Effector CD4-positive, alpha-beta T cell (primary cell): Measurements from ENCODE around the gene CXCL12.

Experiments used
- DNase-seq: peaks from one replicate; pipeline ENCODE4 v3.0.0-alpha.2; 2020

The CXCL12 gene

DNA sequence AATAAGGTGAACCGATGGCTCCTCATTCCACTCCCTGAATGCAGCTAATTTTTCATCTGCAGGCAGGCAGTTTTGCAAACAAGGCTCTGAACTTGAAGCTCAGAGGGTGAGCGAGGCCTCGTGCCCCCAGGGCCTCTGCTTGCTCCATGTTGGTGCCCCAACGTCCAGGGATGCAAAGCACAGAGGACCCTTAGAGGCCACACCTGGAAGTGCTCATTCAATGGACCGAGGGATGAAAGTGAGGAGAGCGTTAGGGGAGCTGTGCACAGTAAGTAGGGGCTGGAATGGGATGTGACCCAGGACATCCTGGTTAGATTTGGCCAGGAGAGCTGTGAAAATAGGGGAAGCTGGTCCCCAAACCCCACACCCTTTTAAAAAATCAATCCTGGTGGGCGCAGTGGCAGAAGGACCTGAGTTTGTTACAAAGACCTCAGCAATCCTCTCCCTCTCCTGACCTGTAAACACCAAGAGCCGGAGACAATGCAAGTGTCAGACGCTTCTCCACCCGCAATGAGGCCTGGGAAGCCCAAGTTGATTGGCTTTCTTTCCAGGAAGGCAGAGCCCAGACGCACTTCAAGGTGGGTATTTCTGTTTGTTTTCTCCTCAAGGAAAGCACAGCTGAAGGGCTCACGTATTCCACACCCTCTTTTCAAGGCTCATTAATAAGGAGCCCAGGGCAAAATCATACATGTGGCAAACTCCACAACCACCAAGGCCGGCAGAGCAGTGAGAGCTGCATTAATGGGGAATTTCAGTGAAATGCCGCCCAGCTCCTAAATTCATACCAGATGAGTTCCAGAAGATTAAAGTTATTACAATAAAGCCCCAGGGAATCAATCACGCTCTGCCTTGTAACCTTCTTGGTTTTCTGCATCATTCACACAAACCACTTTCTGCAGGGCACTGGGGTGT is 14.1 kb upstream of the CXCL12 start:
- no peak for DNase-seq

DNA sequence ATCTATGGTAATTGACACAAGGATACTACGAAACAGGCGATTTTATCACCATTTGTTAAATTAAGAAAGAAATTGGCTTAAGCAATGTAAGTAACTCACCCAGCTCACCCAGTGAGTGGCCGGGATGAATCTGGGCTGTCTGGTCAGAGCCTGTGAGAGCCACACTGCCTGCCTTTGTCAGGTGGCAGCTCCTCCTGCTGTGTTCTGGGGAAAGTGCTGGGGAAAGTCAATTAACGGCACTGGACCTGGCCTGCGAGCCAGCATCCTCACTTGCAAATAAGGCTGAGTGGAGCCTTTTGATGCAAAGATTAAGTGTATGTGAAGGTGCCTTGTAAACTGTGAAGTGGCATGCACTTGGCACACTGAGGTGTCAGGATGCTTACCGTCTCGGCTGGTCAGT is 13.4 kb upstream of the CXCL12 start:
- DNase-seq: no peak

DNA sequence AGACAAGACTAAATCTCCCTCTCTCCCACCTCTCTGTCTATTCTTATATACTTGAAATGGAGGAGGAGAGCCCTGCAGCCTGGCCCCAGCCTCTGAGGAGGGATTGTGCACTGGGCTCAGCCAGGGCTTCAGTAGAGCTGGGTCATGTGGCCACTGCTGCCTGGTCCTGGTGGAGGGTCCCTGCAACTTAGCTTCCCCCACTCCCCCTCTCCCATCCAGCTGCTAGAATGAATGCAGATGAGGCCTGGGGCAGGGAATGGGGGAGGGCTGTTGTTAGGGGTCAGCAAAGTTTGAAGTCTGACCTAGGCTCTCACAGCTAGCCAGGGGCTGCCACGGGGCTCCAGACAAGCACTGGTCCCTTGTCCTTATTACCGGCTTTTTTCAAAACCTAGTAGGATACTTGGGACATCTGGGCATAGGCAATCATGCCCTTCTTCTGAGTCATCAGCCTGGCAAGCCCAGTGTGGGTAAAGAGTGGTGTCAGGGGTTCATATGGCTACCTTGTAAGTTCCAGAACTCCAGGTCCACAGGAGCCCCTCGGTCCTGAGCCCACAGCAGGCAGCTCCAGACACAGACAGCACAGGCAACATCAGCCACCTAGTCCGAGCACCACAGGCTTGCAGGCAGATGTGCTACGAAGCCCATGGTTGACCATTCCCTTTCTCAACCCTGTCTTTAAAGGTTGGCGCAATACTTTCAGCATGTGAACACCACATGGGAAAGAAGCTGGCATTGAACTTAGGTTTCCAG is 12.8 kb upstream of the CXCL12 start:
- no peak for DNase-seq

DNA sequence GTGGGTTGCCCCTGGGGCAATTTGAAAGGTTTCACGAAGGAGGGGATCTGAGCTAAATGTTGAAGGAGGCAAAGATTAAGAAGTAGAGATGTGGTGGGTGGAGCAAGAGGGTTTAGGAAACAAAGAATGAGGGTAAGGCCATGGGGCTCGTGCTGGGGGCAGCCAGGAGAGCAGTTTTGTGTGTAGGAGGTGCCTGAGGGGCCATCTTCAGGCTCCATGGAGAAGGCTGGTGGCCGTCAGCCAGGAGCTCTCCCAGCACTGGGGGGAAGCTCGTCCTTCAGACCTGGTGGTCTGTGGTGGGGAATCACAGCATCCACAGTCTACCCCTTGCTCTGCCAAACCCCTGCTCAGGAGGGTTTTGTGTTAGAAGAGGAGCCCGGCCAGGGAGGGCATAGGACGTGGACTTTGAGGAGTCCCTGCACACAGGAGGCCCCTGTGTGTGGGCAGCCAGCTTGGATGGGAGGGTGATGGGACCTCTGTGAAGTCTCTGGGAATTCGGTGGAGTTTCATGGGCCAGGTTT is 11.8 kb upstream of the CXCL12 start:
- DNase-seq: no peak

DNA sequence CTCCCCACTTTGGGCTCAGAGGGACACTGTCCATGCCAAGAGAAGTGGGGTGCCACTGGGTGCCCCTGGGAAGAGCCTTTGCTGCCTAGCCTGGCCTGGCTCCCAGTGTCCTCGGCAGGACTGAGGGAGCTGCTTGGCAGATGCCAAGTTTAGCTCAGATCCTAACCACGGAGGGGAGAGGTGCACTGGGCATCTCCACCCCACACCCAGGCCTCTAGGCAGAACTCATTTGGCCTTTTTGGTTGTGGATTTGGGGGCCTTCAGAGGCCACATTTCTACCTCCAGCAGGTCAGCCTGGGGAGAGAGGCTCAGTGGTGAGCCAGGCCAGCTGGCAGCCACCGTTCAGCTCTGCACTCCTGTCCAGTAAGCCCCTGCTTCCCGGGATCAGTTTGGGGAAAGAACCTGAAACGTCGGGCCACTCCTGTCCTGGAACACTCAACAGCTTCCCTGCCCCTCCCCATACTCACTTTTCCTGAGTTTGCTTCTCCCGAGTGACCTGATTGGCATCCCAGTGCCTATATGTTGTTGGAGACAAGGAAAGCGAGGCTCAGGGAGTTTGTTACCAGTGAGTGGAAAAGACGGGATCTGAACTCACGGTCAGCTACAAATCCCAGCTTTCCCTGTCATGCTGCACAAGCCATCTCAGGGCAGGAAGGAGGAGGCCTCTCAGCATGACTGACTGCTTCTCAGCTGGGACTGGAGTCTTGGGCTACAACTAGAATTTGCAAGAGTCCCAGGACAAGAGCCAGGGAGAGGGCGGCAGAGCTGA is 11.2 kb upstream of the CXCL12 start:
- DNase-seq: no peak

DNA sequence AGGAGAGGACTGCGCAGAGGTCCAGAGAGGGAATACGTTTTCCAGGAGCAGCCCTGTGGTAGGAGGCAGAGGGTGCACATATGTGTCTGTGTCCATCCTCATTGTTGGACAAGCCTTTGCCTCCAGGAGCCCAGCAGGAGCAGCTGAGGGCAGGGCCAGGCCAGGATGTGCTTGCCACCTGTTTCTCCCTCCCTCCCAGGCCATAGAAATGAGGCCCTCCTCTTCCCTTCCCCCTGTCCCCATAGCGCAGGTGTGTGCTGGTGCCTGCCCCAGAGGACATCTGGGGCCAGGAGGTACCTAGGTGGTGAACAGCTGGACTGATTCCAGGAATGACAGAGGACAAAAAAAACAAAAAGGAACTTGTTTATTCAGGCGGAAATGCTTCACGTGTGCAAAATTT is 10.5 kb upstream of the CXCL12 start:
- DNase-seq: no peak

DNA sequence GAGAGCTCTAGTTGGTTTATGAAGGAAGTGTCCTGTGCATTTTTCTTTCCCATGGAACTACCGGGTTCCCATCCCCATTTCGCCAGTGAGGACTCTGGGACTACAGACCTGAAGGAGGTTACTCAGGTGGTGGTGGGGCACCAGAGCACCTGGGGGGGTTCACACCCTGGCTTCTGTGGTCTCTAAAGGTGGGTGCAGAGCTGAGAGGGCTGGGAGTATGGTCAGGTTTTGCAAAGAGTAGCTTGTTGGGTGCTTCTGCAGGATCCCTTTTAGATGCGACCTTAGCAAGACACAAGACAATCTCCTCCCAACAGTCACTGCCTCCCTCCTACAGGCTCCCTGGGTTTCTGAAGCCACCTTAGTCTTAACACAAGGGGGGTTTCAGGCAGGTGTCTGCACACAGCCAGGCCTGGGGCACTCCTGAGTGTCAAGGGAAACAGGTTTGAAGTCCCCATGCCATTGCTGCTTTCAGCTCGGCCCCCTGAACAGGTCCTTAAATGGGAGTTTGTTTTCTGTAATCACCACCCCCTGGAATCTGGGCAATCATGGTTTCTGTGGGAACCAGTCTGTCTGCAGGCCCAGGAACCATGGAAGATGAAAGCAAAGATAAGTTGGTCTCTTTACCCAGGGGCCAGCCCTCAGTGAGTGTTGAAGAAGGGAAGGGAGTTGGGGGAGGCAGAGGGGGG is 9.9 kb upstream of the CXCL12 start:
- no peak for DNase-seq

DNA sequence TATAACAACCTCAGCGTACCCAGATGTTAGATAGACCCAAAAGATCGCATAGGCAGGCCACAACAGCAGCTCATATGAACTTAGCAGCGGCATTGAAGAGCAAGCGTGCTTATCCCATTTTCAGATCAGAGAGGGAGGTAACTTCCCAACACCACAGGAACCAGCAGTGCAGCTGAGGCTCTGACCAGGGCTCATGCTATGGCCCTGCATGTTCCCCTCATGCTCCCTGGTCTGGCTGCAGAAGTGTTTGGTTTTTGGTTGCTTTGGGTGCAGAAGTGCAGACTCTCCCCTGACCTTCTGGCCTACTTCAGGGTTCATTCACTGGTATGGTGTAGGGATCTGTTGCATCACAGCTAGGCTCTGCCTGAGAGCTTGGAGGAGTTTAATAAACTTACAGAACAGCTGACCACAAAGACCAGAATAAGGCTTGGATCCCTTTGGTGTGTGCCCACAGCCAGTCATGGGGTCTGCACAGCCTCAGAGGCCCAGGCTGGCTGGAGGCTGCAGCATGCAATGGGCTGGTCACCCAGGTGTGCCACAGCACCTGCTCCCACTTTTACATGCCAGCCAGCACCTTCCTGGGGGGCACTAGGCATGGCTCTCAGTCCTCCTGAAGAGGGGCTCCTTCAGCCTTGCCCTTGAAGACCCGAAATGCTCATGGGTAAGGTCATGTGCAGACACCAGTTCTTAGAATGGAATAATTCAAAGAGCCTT is 9.1 kb upstream of the CXCL12 start:
- no peak for DNase-seq

DNA sequence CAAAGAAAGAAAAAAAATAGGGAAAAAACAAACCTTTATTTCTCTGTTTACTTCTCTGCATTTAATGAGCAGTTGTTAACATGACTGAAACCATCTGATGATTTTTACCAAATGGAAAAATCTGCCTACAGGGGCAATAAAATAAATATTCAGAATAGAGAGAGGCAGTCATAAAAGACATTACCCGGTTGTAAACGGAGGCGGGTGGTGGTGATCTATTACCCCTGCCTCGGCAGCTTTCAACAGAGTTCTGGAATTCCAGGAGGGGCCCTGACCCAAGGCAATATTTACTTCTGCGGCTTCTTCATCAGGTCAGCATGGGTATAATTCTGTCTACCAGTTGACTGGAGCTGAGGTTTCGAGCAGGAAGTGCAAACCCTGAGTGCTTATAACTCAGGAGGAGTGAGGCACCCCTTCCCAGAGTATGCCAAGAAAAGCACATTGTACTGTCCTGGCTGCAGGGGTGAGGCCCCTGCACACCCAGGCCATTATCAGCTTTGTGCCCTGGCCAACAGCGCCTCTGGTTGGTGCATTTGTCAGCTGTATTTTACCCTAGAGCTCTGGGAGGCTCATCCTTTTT is 8.2 kb upstream of the CXCL12 start:
- DNase-seq: no peak

DNA sequence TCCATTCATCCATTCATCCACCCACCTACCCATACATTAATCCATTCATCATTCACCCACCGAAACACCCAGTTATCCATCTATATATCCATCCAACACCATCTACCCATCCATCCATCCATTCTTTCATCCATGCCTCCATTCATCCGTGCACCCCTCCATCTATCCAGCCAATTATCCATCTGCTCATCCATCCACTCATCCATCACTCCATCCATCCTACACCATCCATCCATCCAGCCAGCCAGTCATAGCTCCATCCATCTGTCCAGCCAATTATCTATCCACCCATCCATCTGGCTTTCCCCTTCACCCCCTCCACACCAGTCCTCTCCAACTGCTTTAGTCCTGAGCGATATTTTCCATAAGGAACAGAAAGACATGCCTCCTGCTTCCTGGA is 7.5 kb upstream of the CXCL12 start:
- no peak for DNase-seq

DNA sequence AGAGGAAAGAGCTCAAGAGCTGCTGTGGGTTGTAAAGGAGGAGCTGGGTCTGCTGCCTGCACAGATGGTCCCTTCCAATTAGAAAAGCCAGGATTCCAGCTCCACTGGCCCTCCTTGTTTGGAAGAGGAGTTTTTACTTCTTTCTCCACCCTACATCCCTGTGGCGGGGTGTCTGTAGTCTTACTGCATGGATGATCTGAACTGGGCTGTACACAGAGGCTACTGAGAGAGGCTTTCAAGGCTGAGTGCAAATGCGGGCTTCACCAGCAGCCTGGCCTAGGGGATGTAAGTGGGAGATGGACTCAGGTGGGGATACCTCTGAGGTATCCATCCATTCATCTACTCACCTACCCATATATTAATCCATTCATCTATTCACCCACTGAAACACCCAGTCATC is 7.1 kb upstream of the CXCL12 start:
- no peak for DNase-seq

DNA sequence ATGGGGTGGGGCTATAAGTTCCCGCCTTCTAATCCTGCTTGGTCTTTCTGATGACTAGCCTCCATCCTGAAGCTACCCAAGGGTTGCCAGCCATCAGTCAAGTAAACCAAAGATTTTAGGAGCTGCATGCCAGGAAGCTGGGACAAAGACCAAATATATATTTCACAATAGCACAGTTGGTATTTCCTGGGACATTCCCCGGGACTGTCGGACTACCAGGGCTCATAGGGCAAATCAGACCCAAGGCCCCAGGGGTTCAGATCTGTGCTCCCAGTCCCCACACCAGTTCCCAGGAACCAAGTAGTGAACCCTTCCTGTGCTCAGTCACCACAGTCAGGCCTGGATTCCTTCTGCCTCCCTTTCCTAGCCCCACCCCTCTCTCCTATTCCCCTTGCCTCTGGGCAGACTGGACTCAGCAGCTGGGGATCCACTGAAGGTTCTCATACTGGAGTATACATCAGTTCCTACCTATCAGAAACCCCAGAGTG is 5.7 kb upstream of the CXCL12 start:
- no peak for DNase-seq

DNA sequence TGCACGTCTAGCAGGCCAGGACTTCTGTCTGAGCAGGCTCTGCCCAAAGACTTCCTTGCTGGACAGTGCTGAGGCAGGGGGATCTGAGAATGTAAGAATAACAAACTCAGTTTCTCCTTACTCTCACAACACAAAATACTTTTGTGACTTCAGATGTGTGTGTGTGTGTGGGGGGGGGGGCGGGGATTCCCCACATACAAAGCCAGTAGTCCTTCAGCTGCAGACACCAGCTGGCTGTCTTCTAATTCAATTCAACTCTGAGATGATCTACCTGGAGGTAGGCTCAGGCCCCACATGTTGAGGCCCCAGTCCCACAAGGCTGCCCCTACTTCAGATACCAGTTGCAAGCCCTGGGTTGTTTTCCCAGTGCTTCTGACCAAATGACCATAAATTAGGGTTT is 4.7 kb upstream of the CXCL12 start:
- DNase-seq: no peak

DNA sequence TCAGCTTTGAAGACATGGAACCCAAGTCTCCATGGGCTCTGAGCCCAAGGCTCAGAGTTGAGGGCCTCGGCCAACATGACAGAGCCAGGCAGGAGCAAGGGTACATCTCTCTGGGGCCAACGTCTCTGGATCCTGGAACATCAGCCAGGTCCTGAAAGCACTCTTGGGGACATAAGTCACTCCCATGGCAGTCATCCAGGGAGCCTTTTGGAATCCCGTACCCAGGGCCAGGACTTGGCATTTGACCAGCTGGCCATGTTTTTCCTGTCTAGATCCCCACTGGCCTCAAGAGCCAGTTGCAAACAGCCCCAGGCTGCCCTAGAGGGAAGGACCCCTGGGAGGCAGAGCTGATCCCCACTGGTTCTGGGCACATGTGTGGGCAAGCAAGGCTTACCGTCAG is 4.3 kb upstream of the CXCL12 start:
- DNase-seq: no peak

DNA sequence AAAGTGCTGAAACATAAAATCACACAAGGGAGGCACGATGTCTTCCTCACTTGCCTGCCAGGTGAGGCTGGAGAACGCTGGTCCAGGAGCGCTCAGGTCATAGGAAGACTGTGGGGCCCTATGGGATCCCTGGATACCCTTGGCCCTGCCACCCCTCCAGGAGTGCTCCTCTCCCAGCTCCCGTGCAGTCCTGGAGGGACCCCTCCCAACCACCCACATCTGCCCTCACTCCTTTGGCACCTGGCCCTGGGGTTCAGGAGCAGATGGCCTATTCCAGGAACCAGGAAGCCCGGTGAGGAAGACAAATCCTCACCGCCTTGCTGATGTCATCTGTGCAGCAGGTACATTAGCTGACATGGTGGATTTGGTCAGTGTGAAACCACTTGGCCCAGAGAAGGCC is 3.7 kb upstream of the CXCL12 start:
- DNase-seq: no peak

DNA sequence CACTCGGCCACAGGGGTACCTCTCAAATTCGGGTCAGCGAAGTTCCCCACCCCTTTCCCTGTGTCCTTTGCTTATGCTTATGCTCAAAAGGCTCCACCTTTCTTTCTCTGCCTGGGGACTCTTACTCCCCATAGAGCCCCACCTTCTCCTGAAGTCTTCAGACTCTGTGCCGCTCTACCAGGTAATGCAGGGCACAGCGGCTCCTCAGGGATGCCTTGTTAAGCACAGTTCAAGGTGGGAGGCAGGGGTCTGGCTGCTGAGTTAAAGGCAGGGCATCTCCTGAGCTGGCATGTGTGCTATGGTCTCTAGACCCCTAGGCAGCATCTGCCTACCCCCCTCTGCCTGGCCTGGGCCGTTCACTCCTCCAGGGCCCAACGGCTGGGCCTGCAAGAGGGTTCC is 3.0 kb upstream of the CXCL12 start:
- no peak for DNase-seq

DNA sequence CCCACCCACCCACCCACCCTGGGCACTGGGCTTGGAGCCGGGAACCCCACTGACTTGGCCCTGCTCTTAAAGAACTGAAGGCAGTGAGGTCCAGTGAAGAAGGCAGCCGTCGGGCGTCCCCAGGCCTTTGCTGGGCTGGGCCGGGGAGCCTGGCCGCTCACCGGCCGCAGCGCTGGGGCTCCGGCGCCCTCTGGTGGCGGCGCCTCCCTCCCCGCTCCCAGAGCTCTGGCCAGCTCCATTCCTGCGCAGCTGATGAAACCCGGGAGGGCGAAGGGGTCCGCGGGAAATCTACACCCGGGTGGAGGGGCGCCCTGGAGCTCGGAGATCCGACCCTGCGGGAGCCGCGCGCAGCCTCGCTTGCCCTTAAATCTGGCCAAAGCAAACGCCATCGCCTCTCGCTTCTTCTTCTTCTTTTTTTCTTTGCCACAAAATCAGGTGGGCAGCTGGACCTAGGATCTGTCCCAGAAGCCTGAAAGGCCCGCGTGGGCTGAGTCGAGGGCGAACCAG is 1.7 kb upstream of the CXCL12 start:
- no peak for DNase-seq

DNA sequence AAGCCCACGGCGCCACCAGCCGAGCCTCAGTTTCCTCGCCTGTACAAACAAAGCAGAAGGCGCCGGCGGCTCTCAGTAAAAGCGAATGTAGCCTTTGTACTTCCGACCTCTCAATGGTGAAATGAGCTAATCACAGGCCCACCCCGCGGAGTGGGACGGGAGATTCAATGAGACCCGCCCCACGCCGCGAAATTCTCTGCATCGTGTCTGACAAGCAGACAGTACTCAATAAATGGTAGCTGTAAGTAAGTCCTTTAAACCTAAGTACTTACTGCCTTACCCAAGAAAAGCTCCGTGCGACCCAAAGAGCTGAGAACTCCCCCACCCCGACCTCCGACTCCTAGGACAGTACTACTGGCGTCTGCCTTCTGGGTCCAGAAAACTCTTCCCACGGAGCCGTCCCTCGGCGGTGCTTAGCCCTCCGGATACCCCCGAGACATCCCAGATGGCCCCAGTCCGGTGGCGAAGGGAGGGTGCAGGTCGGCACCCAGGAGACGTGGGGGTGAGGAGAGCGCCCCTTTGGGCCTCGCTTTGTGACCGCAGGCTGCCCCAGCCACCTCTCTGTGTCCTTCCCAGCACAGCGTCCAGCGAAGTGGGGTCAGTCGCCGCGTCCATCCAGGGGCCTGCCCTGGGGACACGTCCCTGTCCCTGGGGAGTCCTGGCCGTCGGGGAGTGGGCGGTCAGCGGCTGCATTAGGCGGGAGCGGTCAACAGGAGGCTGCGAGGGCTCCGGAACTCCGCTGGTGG is 972 bp upstream of the CXCL12 start:
- no peak for DNase-seq

DNA sequence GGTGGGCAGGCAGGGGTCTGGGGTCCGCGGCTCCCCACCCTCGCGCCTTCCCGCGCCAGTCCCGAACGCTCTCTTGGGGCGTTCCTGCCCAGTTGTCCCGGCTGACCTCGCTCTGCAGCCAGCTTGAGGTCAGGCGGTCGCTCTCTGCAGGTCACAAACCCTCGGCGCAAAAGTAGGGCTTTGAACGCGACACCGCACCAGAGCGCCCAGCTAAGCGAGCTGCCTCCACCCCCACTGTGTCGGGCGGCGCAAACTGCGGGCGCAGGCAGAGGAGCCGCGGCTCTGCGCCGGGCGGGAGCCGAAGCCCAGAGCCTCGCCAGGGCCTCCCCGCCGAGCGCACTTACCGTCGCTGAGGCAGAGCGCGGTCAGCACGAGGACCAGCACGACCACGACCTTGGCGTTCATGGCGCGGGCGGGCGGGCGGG is 284 bp downstream of the CXCL12 start:
- no peak for DNase-seq
